ENCODE results near the gene NFYB.

The NFYB gene

GRCh38 chr12:104137902-104138796 is at the start of gene NFYB:
Gene NFYB (minus strand): TSS chr12:104138210. CDS start chr12:104135453, 2,757 bp downstream.
- Histone ChIP-seq H3K4me1 (peaks cover 0 to 48% (median 23%) of the 10 kb centered on the region in 4 donors), H3K27ac (peak within 1 kb of the TSS; percentile 94 to 95), H3K27me3 (no peaks in the 10 kb centered on the region), H3K9me3 (no peaks in the 10 kb centered on the region), H3K36me3 (peaks cover 0 to 11% (median 9%) of the 10 kb centered on the region in 3 donors), H3K4me3 (peak within 1 kb of the TSS; percentile 90 to 93)
- no peak for TF ChIP-seq CTCF (IDR thresholded peaks at IDR 0.05)
- peak; percentile 97 to 98 for DNase-seq
- intact Hi-C loops (cut with DNase I; ENCODE audit: low total_unique reads): no loop called here

GRCh38 chr12:104187446-104188155 is 49.6 kb upstream of the NFYB start:
- H3K4me3 ChIP-seq: no peak overlapping the region
- intact Hi-C loops (cut with DNase I; ENCODE audit: low total_unique reads): no loop called here
- H3K4me1 ChIP-seq: peaks cover 0 to 18% (median 4%) of the 10 kb centered on the region in 4 donors
- H3K36me3 ChIP-seq: peaks cover 0 to 4% (median 0%) of the 10 kb centered on the region in 3 donors
- H3K27ac ChIP-seq: no peak overlapping the region
- H3K27me3 ChIP-seq: no peaks in the 10 kb centered on the region
- H3K9me3 ChIP-seq: peaks cover 0 to 12% (median 0%) of the 10 kb centered on the region in 3 donors
- DNase-seq: no peak
- no peak for TF ChIP-seq CTCF (IDR thresholded peaks at IDR 0.05)

GRCh38 chr12:104183443-104183842 is 45.4 kb upstream of the NFYB start:
- Histone ChIP-seq H3K9me3 (peaks cover 0 to 12% (median 0%) of the 10 kb centered on the region in 3 donors), H3K36me3 (peaks cover 0 to 4% (median 0%) of the 10 kb centered on the region in 3 donors), H3K4me1 (peaks cover 10 to 60% (median 39%) of the 10 kb centered on the region in 4 donors), H3K27ac (peak overlapping the region; percentile 44 to 83), H3K27me3 (no peaks in the 10 kb centered on the region), H3K4me3 (no peak overlapping the region)
- DNase-seq: no peak
- no peak for TF ChIP-seq CTCF (IDR thresholded peaks at IDR 0.05)
- intact Hi-C loops (cut with DNase I; ENCODE audit: low total_unique reads): no loop called here

GRCh38 chr12:104182621-104183378 is 44.8 kb upstream of the NFYB start:
- peaks cover 0 to 4% (median 0%) of the 10 kb centered on the region in 3 donors for H3K36me3 ChIP-seq
- no peaks in the 10 kb centered on the region for H3K27me3 ChIP-seq
- H3K4me1 ChIP-seq: peaks cover 10 to 66% (median 45%) of the 10 kb centered on the region in 4 donors
- peaks cover 0 to 12% (median 0%) of the 10 kb centered on the region in 3 donors for H3K9me3 ChIP-seq
- DNase-seq: no peak
- H3K27ac ChIP-seq: peak overlapping the region; percentile 80 to 83
- intact Hi-C loops (cut with DNase I; ENCODE audit: low total_unique reads): no loop called here
- no peak for TF ChIP-seq CTCF (IDR thresholded peaks at IDR 0.05)
- no peak overlapping the region for H3K4me3 ChIP-seq

GRCh38 chr12:104182144-104182543 is 44.1 kb upstream of the NFYB start:
- peak overlapping the region; percentile 80 to 83 for H3K27ac ChIP-seq
- DNase-seq: peak; percentile 90 to 94
- intact Hi-C loops (cut with DNase I; ENCODE audit: low total_unique reads): no loop called here
- TF ChIP-seq CTCF (IDR thresholded peaks at IDR 0.05): no peak
- peaks cover 0 to 12% (median 0%) of the 10 kb centered on the region in 3 donors for H3K9me3 ChIP-seq
- H3K27me3 ChIP-seq: no peaks in the 10 kb centered on the region
- H3K4me3 ChIP-seq: no peak overlapping the region
- H3K4me1 ChIP-seq: peaks cover 10 to 73% (median 49%) of the 10 kb centered on the region in 4 donors
- H3K36me3 ChIP-seq: peaks cover 0 to 4% (median 0%) of the 10 kb centered on the region in 3 donors
